SH-SY5Y (cell line): ENCODE measurements around the gene SLC22A3.

Experiments used
- GATA2 ChIP-seq: IDR thresholded peaks from 2 replicates; pipeline ENCODE4 v1.6.1; 2011; ENCODE audit warnings: mild to moderate bottlenecking, low read depth, low read length
- GATA3 ChIP-seq: IDR thresholded peaks from 2 replicates; pipeline ENCODE4 v1.6.1; 2011; ENCODE audit warnings: low read depth, mild to moderate bottlenecking, low read length, moderate library complexity

DNA sequence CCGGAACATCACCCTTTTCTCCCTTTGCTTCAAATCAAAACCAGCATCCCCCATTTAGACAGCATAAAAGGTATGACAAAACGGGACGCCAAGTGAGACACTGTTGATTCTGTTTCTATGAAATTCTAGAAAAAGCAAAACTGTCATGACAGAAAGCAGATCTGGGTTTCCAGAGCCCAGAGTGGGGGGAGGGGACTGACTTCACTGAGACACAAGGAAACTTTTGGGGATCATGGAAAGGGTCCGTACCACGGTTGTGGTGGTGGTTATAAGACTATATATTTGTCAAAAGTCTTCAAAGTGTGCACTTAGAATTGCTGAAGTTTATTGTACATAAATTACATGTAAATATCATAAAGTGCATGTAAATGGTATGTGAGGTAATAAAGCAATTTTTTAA lies 82.6 kb downstream of the SLC22A3 start:
- TF ChIP-seq GATA2 (no peak), GATA3 (no peak)
